ENCODE measurements around the gene RPS26.

DNA sequence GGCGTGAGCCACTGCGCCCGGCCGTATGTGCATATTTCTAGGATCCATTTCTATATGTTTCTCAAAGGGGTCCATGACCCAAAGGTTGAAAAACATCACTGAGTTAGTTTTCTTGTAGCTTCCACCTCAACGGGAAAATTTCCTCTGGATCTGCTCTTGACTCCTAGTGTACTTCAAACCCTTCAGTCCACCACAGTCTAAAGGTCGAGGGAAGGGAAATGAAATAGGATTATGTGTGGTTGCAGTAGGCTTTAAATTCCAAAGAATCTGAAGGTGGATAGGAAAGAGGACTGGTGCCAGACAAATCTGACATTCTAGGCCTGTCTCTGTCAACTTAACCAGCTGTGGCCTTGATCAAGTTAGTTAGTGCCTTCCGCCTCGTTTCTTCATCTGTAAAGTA lies 46.4 kb upstream of the RPS26 start:
- TF ChIP-seq POLR2AphosphoS5 (IDR thresholded peaks at IDR 0.05; ENCODE audit: low read depth, low read length): no peak
- TF ChIP-seq, protein P1, sequence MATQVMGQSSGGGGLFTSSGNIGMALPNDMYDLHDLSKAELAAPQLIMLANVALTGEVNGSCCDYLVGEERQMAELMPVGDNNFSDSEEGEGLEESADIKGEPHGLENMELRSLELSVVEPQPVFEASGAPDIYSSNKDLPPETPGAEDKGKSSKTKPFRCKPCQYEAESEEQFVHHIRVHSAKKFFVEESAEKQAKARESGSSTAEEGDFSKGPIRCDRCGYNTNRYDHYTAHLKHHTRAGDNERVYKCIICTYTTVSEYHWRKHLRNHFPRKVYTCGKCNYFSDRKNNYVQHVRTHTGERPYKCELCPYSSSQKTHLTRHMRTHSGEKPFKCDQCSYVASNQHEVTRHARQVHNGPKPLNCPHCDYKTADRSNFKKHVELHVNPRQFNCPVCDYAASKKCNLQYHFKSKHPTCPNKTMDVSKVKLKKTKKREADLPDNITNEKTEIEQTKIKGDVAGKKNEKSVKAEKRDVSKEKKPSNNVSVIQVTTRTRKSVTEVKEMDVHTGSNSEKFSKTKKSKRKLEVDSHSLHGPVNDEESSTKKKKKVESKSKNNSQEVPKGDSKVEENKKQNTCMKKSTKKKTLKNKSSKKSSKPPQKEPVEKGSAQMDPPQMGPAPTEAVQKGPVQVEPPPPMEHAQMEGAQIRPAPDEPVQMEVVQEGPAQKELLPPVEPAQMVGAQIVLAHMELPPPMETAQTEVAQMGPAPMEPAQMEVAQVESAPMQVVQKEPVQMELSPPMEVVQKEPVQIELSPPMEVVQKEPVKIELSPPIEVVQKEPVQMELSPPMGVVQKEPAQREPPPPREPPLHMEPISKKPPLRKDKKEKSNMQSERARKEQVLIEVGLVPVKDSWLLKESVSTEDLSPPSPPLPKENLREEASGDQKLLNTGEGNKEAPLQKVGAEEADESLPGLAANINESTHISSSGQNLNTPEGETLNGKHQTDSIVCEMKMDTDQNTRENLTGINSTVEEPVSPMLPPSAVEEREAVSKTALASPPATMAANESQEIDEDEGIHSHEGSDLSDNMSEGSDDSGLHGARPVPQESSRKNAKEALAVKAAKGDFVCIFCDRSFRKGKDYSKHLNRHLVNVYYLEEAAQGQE (IDR thresholded peaks at IDR 0.05; ENCODE audit: insufficient read depth in 1 of 2, low read depth in 2 of 2, low read length in 2 of 2): no peak
- no peak for TF ChIP-seq FOXP2 (optimal IDR thresholded peaks at IDR 0.05; ENCODE audit: borderline replicate concordance, extremely low read depth, extremely low read length, insufficient read depth)

Measured in PFSK-1 (cell line).